H1 (cell line): Measurements from ENCODE around the gene HBQ1. TPM values are rescaled to one million over a fixed set of nuclear protein-coding genes. Genes with fewer than 3 reads are reported as not detected.

Source experiments
- CTCF ChIA-PET: fragments of 300-600 bp; sonication (Branson Sonifier 250); formaldehyde crosslinking; loops from one replicate; lab custom pipeline; 2021; ENCODE audit not compliant: partially characterized antibody; lab: Charles Lee
- POLR2A ChIA-PET: fragments of 300-600 bp; sonication (Branson Sonifier 250); formaldehyde crosslinking; loops from one replicate; lab custom pipeline; 2021; ENCODE audit warnings: inconsistent platforms; ENCODE audit not compliant: partially characterized antibody; lab: Charles Lee
- DNase-seq, 2 experiments: peaks; one replicate each; pipeline versions ENCODE4 v3.0.0 to v3.0.0-alpha.2; 2010 to 2022; ENCODE audit warnings: low spot score in 2 of 2, low read depth in 1 of 2, mixed read lengths in 1 of 2
- FAIRE-seq: peaks from 2 replicates; lab custom pipeline; 2011; peaks lifted over from hg19 to GRCh38; lab: Jason Lieb, UNC
- H2AFZ ChIP-seq: 2 replicates; pipeline ENCODE4 v1.8.1; 2012; ENCODE audit warnings: low read length, inconsistent platforms
- H2AK5ac ChIP-seq: 2 replicates; pipeline ENCODE4 v1.6.1; 2013; ENCODE audit warnings: low read depth, low read length
- H2BK120ac ChIP-seq: replicated peaks from 2 replicates; pipeline ENCODE3; 2013; ENCODE audit warnings: low read depth, low read length, inconsistent platforms
- H2BK12ac ChIP-seq: 2 replicates; pipeline ENCODE4 v1.6.1; 2013; ENCODE audit warnings: low read depth, low read length
- H2BK15ac ChIP-seq: 2 replicates; pipeline ENCODE4 v1.6.1; 2013; ENCODE audit warnings: low read length
- H2BK20ac ChIP-seq: 2 replicates; pipeline ENCODE4 v1.6.1; 2013; ENCODE audit warnings: low read length
- H2BK5ac ChIP-seq: 2 replicates; pipeline ENCODE4 v1.6.1; 2013; ENCODE audit warnings: low read depth, low read length
- H3K14ac ChIP-seq: 2 replicates; pipeline ENCODE4 v1.6.1; 2013; ENCODE audit warnings: inconsistent platforms; ENCODE audit not compliant: insufficient read length
- H3K18ac ChIP-seq: 2 replicates; pipeline ENCODE4 v1.6.1; 2013; ENCODE audit warnings: low read length; ENCODE audit errors: extremely low read depth
- H3K23ac ChIP-seq: 2 replicates; pipeline ENCODE4 v1.6.1; 2013; ENCODE audit warnings: inconsistent platforms; ENCODE audit not compliant: insufficient read length
- H3K23me2 ChIP-seq: 2 replicates; pipeline ENCODE4 v1.6.1; 2013; ENCODE audit warnings: low read depth, low read length
- H3K27ac ChIP-seq: 2 replicates; pipeline ENCODE4 v1.6.1; 2011; ENCODE audit warnings: low read depth, low read length, inconsistent platforms
- H3K27me3 ChIP-seq, 4 experiments: replicated peaks in 1 of 4; 1 replicate in 1 of 4; 2 replicates in 3 of 4; pipeline versions ENCODE4 v1.6.1 to v1.8.1; 2011 to 2013; ENCODE audit warnings: low read length in 3 of 4, mild to moderate bottlenecking in 3 of 4, inconsistent platforms in 2 of 4, mixed read lengths in 2 of 4, moderate library complexity in 1 of 4; ENCODE audit not compliant: control insufficient read depth in 3 of 4, insufficient read depth in 3 of 4; ENCODE audit errors: extremely low read depth in 1 of 4
- H3K36me3 ChIP-seq, 4 experiments: 2 replicates each; pipeline versions ENCODE4 v1.6.1 to v1.8.1; 2011 to 2013; ENCODE audit warnings: mild to moderate bottlenecking in 4 of 4, low read length in 3 of 4, moderate library complexity in 2 of 4, control low read depth in 1 of 4, inconsistent platforms in 1 of 4; ENCODE audit not compliant: insufficient read depth in 4 of 4, control insufficient read depth in 2 of 4
- H3K4ac ChIP-seq: replicated peaks from 2 replicates; pipeline ENCODE3; 2013; ENCODE audit warnings: low read length, low read depth, mixed read lengths, inconsistent platforms; ENCODE audit not compliant: insufficient read length
- H3K4me1 ChIP-seq, 4 experiments: replicated peaks in 1 of 4; 1 replicate in 1 of 4; 2 replicates in 3 of 4; pipeline versions ENCODE4 v1.6.1 to v1.8.1; 2011 to 2013; ENCODE audit warnings: low read length in 3 of 4, inconsistent platforms in 2 of 4, mixed read lengths in 1 of 4; ENCODE audit not compliant: insufficient read depth in 4 of 4, control insufficient read depth in 3 of 4
- H3K4me2 ChIP-seq, 2 experiments: 2 replicates each; pipeline versions ENCODE4 v1.6.1 to v1.8.1; 2011 to 2013; ENCODE audit warnings: low read depth in 2 of 2, low read length in 2 of 2, control low read depth in 1 of 2, inconsistent platforms in 1 of 2, mild to moderate bottlenecking in 1 of 2; ENCODE audit not compliant: insufficient read depth in 1 of 2
- H3K4me3 ChIP-seq, 4 experiments: fragments of 200-600, 300-600 bp in 1 of 4; sonication (generic), shearing (Covaris generic), sonication (Bioruptor Twin) in 1 of 4; 2 replicates each; pipeline versions ENCODE4 v1.5.1 to v1.8.1; 2011 to 2016; ENCODE audit warnings: low read length in 4 of 4, low read depth in 3 of 4, control low read depth in 2 of 4, inconsistent platforms in 2 of 4, mild to moderate bottlenecking in 2 of 4, mixed read lengths in 1 of 4, moderate library complexity in 1 of 4; ENCODE audit not compliant: insufficient read depth in 2 of 4; ENCODE audit errors: extremely low read depth in 1 of 4
- H3K56ac ChIP-seq: replicated peaks from 2 replicates; pipeline ENCODE3; 2013; ENCODE audit warnings: low read depth, mild to moderate bottlenecking, mixed read lengths, low read length, inconsistent platforms; ENCODE audit not compliant: insufficient read length
- H3K79me1 ChIP-seq: 2 replicates; pipeline ENCODE4 v1.6.1; 2013; ENCODE audit warnings: low read depth, low read length, control low read depth
- H3K79me2 ChIP-seq, 2 experiments: 2 replicates each; pipeline versions ENCODE4 v1.6.1 to v1.8.1; 2012 to 2013; ENCODE audit warnings: low read length in 2 of 2, mild to moderate bottlenecking in 2 of 2, inconsistent platforms in 1 of 2; ENCODE audit not compliant: insufficient read depth in 2 of 2, control insufficient read depth in 1 of 2
- H3K9ac ChIP-seq, 4 experiments: replicated peaks in 1 of 4; 1 replicate in 1 of 4; 2 replicates in 3 of 4; pipeline versions ENCODE4 v1.6.1 to v1.8.1; 2011 to 2013; ENCODE audit warnings: low read depth in 3 of 4, low read length in 3 of 4, control low read depth in 2 of 4, mild to moderate bottlenecking in 2 of 4, moderate library complexity in 2 of 4, inconsistent platforms in 1 of 4; ENCODE audit errors: extremely low read depth in 1 of 4
- H3K9me3 ChIP-seq, 2 experiments: 2 replicates each; pipeline versions ENCODE4 v1.6.1 to v1.8.1; 2012 to 2013; ENCODE audit warnings: mild to moderate bottlenecking in 2 of 2, moderate library complexity in 2 of 2, control low read depth in 1 of 2, inconsistent platforms in 1 of 2, low read depth in 1 of 2, low read length in 1 of 2, mixed read lengths in 1 of 2; ENCODE audit not compliant: insufficient read depth in 2 of 2
- H4K20me1 ChIP-seq, 2 experiments: replicated peaks in 1 of 2; 2 replicates each; pipeline versions ENCODE3 to v1.8.1; 2011 to 2013; ENCODE audit warnings: inconsistent platforms in 2 of 2, low read length in 2 of 2, mild to moderate bottlenecking in 1 of 2; ENCODE audit not compliant: insufficient read depth in 2 of 2, control insufficient read depth in 1 of 2
- H4K5ac ChIP-seq: 2 replicates; pipeline ENCODE4 v1.6.1; 2013; ENCODE audit warnings: low read length, low read depth, mixed read lengths, inconsistent platforms; ENCODE audit not compliant: insufficient read length
- H4K8ac ChIP-seq: 2 replicates; pipeline ENCODE4 v1.8.0; 2013; ENCODE audit warnings: mild to moderate bottlenecking, moderate library complexity, low read length, inconsistent platforms; ENCODE audit not compliant: insufficient read depth; ENCODE audit errors: extremely low read depth
- H4K91ac ChIP-seq: replicated peaks from 2 replicates; pipeline ENCODE3; 2013; ENCODE audit warnings: low read length, mixed read lengths, inconsistent platforms; ENCODE audit not compliant: insufficient read length
- EGR1 ChIP-seq: IDR thresholded peaks from 2 replicates; pipeline ENCODE4 v1.6.1; 2011; ENCODE audit warnings: low read depth, low read length, borderline replicate concordance
- FOSL1 ChIP-seq: IDR thresholded peaks from 2 replicates; pipeline ENCODE4 v1.6.1; 2011; ENCODE audit warnings: mild to moderate bottlenecking, low read depth, low read length, moderate library complexity; ENCODE audit not compliant: insufficient read depth
- JUND ChIP-seq: IDR thresholded peaks from 2 replicates; pipeline ENCODE4 v1.6.1; 2011; ENCODE audit warnings: mild to moderate bottlenecking, improper control_type of control experiment, low read length
- NANOG ChIP-seq: IDR thresholded peaks from 2 replicates; pipeline ENCODE4 v1.6.1; 2011; ENCODE audit warnings: low read length, low read depth, mild to moderate bottlenecking, inconsistent platforms; ENCODE audit not compliant: insufficient read depth, poor library complexity, severe bottlenecking
- RNF2 ChIP-seq: fragments of 200-900, 300-1000 bp; sonication (generic); IDR thresholded peaks from 2 replicates; pipeline ENCODE4 v1.7.1; 2016; ENCODE audit warnings: borderline replicate concordance, low read depth, mild to moderate bottlenecking, antibody characterized with exemption, low read length; ENCODE audit not compliant: poor library complexity, severe bottlenecking; ENCODE audit errors: missing control alignments
- SIX5 ChIP-seq: IDR thresholded peaks from 2 replicates; pipeline ENCODE4 v1.6.1; 2011; ENCODE audit warnings: mild to moderate bottlenecking, low read depth, low read length
- ZNF274 ChIP-seq: IDR thresholded peaks from 2 replicates; pipeline ENCODE4 v1.7.0; 2012; ENCODE audit warnings: low read length, borderline replicate concordance; ENCODE audit errors: extremely low read depth
- WGBS, 2 experiments: shearing (Covaris generic) in 1 of 2; methylation state at CpG; one replicate each; pipeline versions ENCODE4 v1.1.6 to v1.1.7; 2013 to 2015; ENCODE audit warnings: low lambda C conversion rate in 2 of 2, mixed read lengths in 2 of 2, inconsistent platforms in 1 of 2, low coverage in 1 of 2, missing lambda C conversion rate in 1 of 2; ENCODE audit not compliant: insufficient replicate concordance in 2 of 2, insufficient coverage in 1 of 2, insufficient read length in 1 of 2; ENCODE audit errors: extremely low coverage in 1 of 2, missing lambda C conversion rate in 1 of 2; 5-methylcytosine and 5-hydroxymethylcytosine counted together
- polyA plus RNA-seq, 7 experiments: library from polyadenylated mRNA; depleted of rRNA in 3 of 7; stranded (reverse) in 5 of 7; unstranded in 2 of 7; fragments of >200 nt in 5 of 7; fragments of 200-250 nt in 2 of 7; gene quantifications; 1 replicate in 5 of 7; 2 replicates in 1 of 7; 4 replicates in 1 of 7; pipeline versions ENCODE4 v1.2.1 to v1.2.3, GENCODE V29; 2011 to 2013; ENCODE audit warnings: missing spikeins in 2 of 7, mixed read lengths in 2 of 7
- total RNA-seq: library from RNA; stranded (reverse); fragmentation: NEBNext Ultra II Directional; extraction: Animal tissue kit (Norgen Biotek cat#: 25700); gene quantifications from 2 replicates; pipeline ENCODE4 v1.2.1, GENCODE V29; 2021

The HBQ1 gene
- total and polyA plus RNA-seq, 2 of the 8 experiments (the other 6 are each of a cell fraction or from before 2014, with no cell fraction given): 2.9 to 17.1 TPM

DNA sequence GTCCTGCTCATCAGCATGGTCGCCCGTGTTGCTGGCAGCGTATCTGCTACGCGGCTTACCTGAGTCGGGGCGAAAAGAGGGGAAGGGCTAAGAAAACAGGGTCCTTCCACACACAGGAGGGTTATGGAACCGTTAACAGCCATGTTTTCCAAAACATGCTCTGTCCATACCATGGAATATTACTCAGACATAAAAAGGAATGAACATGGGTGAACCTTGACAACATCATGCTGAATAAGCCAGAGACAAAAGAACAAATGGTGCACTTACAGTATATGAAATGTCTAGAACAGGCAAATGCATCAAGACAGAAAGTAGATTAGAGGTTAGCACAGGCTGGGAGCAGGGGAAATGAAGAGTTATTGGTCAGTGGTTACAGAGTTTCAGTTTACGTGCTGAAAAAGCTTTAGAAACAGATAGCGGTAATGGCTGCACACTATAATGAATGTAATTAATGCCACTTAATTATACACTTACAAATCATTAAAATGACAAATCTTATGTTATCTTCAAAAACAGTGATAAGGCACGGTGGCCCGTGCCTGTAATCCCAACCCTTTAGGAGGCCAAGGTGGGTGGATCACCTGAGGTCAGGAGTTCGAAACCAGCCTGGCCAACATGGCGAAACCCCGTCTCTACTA lies 49.6 kb upstream of the HBQ1 start:
- DNase-seq (no peak), FAIRE-seq (no peak)
- POLR2A ChIA-PET: no interaction called here
- Histone ChIP-seq H2AFZ (no peak overlapping the region), H3K27ac (no peak overlapping the region), H3K14ac (no peak overlapping the region), H2AK5ac (no peak overlapping the region), H2BK20ac (no peak overlapping the region), H4K8ac (no peak overlapping the region), H2BK5ac (no peak overlapping the region), H4K20me1 (no peaks in the 10 kb centered on the region), H2BK120ac (no peak overlapping the region), H4K91ac (no peak overlapping the region), H3K9ac (no peak overlapping the region), H3K56ac (no peak overlapping the region), H3K27me3 (no peaks in the 10 kb centered on the region), H3K9me3 (no peaks in the 10 kb centered on the region), H3K4me1 (no peaks in the 10 kb centered on the region), H3K4me2 (no peak overlapping the region), H3K79me2 (peaks cover 0 to 19% of the 10 kb centered on the region in 2 experiments; a peak in 2 of 4 replicates), H3K23ac (no peak overlapping the region), H4K5ac (no peak overlapping the region), H3K23me2 (no peaks in the 10 kb centered on the region), H3K79me1 (peaks cover 2% of the 10 kb centered on the region), H2BK15ac (no peak overlapping the region), H3K4ac (no peak overlapping the region), H3K18ac (no peak overlapping the region), H2BK12ac (no peak overlapping the region), H3K36me3 (no peaks in the 10 kb centered on the region; a peak in 2 of 8 replicates), H3K4me3 (no peak overlapping the region)
- 95% methylated on average over 15 of the region's 15 CpGs; no CpG with 5 or more reads in 1 of the 2 experiments for WGBS, 2 experiments
- no peak for TF ChIP-seq JUND
- TF ChIP-seq RNF2: no peak
- TF ChIP-seq EGR1: no peak
- TF ChIP-seq SIX5: no peak
- no peak for TF ChIP-seq ZNF274
- TF ChIP-seq NANOG: no peak
- no peak for TF ChIP-seq FOSL1
- CTCF ChIA-PET: interaction anchor here (1.9 to 3.5 kb wide), 3 partner anchors 13 to 24 kb away, joined by 4 to 17 read pairs (median 17); no protein-coding TSS in a partner anchor
